GM21786 (cell line): ENCODE data around the gene NXPH1.

Source experiments
- ATAC-seq: cut with Tn5 transposase; IDR thresholded peaks from one replicate; pipeline ENCODE4 v1.9.1; 2021; ENCODE audit not compliant: unreplicated experiment

Gene NXPH1

GRCh38 chr7:8433477-8434289, at the start of gene NXPH1:
Gene NXPH1 (plus strand): TSS chr7:8433609.
- no peak for ATAC-seq

- ATAC-seq, result no peak
Observed at GRCh38 chr7:8384901-8385300, 48.5 kb upstream of the NXPH1 start.

- peak; percentile 63 for ATAC-seq
Observed at GRCh38 chr7:8386926-8387550, 46.4 kb upstream of the NXPH1 start.

GRCh38 chr7:8387551-8388256, 45.7 kb upstream of the NXPH1 start:
- peak; percentile 37 for ATAC-seq

GRCh38 chr7:8388257-8388625, 45.2 kb upstream of the NXPH1 start:
- ATAC-seq, result no peak

- no peak for ATAC-seq
Observed at GRCh38 chr7:8389593-8390261, 43.7 kb upstream of the NXPH1 start.

GRCh38 chr7:8390262-8390626, 43.2 kb upstream of the NXPH1 start:
- no peak for ATAC-seq

GRCh38 chr7:8391353-8392062, 41.9 kb upstream of the NXPH1 start:
- ATAC-seq, result peak; percentile 27

- no peak for ATAC-seq
Observed at GRCh38 chr7:8396294-8396693, 37.1 kb upstream of the NXPH1 start.

- no peak for ATAC-seq
Observed at GRCh38 chr7:8408871-8409270, 24.5 kb upstream of the NXPH1 start.

- ATAC-seq, result no peak
Observed at GRCh38 chr7:8411103-8411502, 22.3 kb upstream of the NXPH1 start.

GRCh38 chr7:8413600-8413999, 19.8 kb upstream of the NXPH1 start:
- no peak for ATAC-seq

- ATAC-seq, result peak; percentile 91
Observed at GRCh38 chr7:8418629-8419245, 14.7 kb upstream of the NXPH1 start.

- no peak for ATAC-seq
Observed at GRCh38 chr7:8422177-8422576, 11.2 kb upstream of the NXPH1 start.

GRCh38 chr7:8423057-8423456, 10.4 kb upstream of the NXPH1 start:
- ATAC-seq, result no peak

- ATAC-seq, result no peak
Observed at GRCh38 chr7:8425223-8425622, 8.2 kb upstream of the NXPH1 start.

- ATAC-seq, result no peak
Observed at GRCh38 chr7:8430643-8431042, 2.8 kb upstream of the NXPH1 start.

GRCh38 chr7:8434290-8435002, 1.0 kb downstream of the NXPH1 start:
- no peak for ATAC-seq

- ATAC-seq, result no peak
Observed at GRCh38 chr7:8435095-8435494, 1.7 kb downstream of the NXPH1 start.
